LHCN-M2 (cell line): ENCODE results near the gene TPSAB1. TPM values are rescaled to one million over a fixed set of nuclear protein-coding genes. Genes with fewer than 3 reads are reported as not detected.

Experiments used
- DNase-seq: peaks from one replicate; pipeline ENCODE4 v3.0.0-alpha.2; 2012; ENCODE audit warnings: low read depth
- total RNA-seq: library from RNA; depleted of rRNA; stranded (reverse); fragments of >200 nt; gene quantifications from 2 replicates; pipeline ENCODE4 v1.2.3, GENCODE V29; 2014; rRNA removed

The TPSAB1 gene
- total RNA-seq, 1 experiment from 2014 or later: not detected

DNA sequence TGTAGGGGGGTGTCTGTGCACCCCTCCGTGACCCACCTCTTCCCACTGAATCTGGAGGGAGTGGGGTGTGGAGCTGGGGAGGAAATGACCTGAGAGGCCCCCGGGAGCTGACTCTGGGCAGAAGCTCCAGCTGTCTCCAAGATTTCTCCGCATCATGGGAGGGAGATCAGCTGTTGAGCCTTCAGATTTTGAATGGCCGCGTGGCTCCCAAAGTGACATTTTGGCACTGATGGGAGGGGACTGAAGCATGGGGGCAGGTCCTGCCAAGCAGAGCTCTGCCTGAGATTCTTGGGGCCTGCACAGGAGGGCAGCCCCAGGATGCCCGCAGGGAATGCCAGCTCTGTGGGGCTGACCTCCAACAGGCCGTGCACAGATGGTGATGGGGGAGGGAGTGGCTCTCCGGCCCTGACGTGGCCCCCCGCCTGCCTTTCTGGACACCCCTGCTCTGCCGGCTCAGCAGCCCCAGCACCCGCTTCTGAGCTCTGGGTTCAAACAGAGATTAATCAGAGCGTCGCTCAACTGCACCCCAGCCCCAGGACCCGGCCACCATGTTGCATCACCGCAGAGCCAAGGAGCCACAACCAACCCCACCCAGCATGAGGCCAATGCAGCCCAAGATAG, 43.6 kb downstream of the TPSAB1 start:
- DNase-seq: no peak

DNA sequence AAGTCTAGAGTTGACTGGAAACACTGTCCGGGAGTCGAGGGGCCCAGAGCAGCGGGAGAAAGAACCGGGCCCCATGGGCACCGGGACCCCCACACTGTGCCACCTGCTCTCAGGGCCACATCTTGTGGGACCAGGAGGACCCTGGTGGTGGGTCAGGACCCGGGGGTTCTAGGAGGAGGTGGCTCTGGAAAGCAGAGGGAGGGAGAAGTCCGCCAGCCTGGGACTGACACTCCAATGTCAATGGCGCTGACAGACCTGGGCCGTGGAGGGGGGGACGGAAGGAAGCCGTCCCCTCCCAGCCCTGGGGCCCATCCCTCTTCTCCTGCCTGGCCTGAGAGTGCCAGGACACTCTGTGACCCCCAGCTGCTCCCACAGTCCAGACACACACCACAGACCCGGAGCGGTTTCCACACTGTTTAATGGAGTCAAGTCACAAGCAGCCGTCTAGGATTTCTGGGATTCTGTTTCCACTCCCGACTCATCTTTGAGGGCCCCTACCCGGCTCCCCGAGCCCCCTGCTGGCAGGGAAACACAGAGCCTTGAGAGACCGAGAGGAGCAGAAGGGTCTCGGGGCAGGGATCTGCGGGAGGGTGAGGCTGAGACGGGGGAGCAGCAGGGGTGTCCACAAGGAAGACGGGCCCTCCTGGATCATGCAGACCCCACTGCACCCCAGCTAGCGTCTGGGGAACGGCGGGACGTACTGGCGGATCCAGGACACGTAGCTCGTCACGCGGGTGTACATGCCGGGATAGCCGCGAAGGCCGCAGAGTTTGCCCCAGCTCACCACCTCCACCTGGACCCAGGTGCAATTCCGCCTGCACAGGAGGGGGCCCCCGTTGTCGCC, 45.4 kb downstream of the TPSAB1 start:
- no peak for DNase-seq

GRCh38 chr16:1286513-1287094, 46.1 kb downstream of the TPSAB1 start:
- DNase-seq: no peak

DNA sequence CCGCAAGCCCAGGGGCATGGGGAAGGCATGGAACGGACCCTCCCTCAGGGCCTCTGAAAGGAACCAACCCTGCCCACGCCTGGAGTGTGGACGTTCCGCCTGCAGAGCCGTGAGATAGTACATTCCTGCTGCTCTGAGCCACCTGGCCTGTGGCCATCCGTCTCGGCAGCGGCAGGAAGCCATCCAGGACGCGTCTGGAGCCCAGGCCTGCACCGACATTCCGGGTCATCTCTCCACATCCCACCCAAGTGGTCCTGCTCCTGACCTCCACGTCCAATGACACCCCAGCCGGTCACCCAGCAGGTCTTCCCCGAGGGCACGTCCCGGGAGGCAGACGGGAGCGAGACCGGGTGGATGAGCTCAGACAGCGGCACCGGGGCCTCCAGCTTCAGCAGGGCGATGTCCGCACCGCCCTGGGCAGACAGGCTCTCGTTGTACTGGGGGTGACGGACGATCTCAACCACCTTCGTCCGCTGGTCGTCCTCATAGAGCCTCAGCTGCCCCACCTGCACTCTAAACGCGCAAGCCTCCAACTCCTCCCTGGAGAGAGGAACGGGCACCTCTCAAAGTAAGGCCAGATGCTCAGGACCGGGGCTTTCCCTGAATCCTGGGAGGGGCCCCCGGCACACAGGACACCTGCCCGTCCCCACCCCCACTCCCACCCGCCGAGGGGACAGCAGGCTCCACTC, 47.6 kb downstream of the TPSAB1 start:
- no peak for DNase-seq

DNA sequence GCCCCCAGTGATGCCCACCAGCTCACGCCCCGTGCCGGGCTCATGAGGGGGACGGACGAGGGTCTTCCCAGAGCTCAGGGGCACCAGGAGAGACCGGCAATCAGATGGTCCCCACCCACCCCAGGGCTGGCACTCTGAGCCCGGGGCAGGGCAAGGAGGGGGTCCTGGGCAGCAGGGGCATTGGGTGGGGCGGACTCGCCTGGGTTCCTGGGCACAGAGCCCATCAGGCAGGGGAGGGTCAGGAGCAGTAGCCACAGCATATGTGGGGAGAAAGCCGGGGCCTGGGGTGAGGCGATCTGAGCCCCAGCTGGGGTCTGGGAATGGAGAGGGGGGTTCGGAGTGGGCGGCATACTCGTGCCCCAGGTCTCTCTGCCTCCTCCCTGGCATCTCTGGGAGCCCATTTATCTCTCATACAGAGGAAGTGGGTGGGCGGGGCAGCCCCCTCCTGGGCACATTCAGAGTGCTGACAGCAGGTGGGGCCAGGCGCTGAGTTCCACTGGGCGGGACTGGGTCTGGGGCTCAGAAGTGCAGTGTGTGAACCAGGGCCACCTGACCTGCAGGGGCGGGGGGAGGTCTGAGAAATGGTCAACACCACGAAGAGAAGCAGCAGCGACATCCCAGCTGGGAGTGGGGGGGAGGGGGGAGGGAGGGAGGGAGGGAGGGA, 48.4 kb downstream of the TPSAB1 start:
- no peak for DNase-seq

DNA sequence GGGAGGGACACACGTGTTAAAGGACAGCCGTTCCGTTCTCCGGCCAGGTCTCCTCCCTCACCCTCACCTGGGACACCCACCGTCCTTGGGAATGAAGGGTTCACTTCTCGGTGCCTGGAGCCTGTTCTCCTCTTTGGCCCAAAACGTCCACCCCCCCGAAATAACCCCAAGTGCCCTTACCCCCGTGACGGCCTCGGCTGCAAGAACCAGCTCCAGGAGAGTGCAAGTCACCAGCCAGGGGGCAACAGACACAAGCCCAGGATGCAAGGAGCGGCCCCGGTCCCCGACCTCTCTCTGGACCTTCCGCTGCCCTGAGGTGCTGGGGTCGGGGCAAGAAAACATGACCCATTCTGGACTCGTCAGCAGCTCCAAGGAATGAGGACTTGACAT, 49.0 kb downstream of the TPSAB1 start:
- DNase-seq: no peak

- no peak for DNase-seq
Measured at GRCh38 chr16:1290063-1290501, 49.6 kb downstream of the TPSAB1 start.

- no peak for DNase-seq
Measured at GRCh38 chr16:1290860-1291575, 50.5 kb downstream of the TPSAB1 start.

GRCh38 chr16:1291576-1291974, 51.1 kb downstream of the TPSAB1 start:
- peak; percentile 23 for DNase-seq

Other genes starting within 250 kb of the TPSAB1 start
- gene SSTR5, start 168.0 kb upstream of the TPSAB1 start, total RNA-seq: 0.64 and 0.98 TPM in 2 replicates
- not detected in 2 replicates for gene C1QTNF8, start 144.5 kb upstream of the TPSAB1 start, total RNA-seq
- gene CACNA1H, start 87.6 kb upstream of the TPSAB1 start, total RNA-seq: not detected in 2 replicates
- not detected in 2 replicates for gene TPSG1, start 15.4 kb upstream of the TPSAB1 start, total RNA-seq
- gene TPSB2, start 10.5 kb upstream of the TPSAB1 start, total RNA-seq: not detected in 2 replicates
- not detected in 2 replicates for gene TPSD1, start 15.4 kb downstream of the TPSAB1 start, total RNA-seq
- 49.2 and 78.2 TPM in 2 replicates for gene UBE2I, start 68.9 kb downstream of the TPSAB1 start, total RNA-seq
- gene BAIAP3, start 92.9 kb downstream of the TPSAB1 start, total RNA-seq: 0.46 and 0.51 TPM in 2 replicates
- gene TSR3, start 111.2 kb downstream of the TPSAB1 start, total RNA-seq: 114 and 124 TPM in 2 replicates
- 46.4 and 54.4 TPM in 2 replicates for gene GNPTG, start 111.2 kb downstream of the TPSAB1 start, total RNA-seq
- 14.6 and 23.7 TPM in 2 replicates for gene UNKL, start 174.0 kb downstream of the TPSAB1 start, total RNA-seq
- 13.2 and 17.2 TPM in 2 replicates for gene UQCC4, start 180.0 kb downstream of the TPSAB1 start, total RNA-seq
- gene PERCC1, start 190.4 kb downstream of the TPSAB1 start, total RNA-seq: not detected in 2 replicates
- 0.06 TPM in 2 replicates for gene CCDC154, start 203.9 kb downstream of the TPSAB1 start, total RNA-seq
- gene CLCN7, start 234.3 kb downstream of the TPSAB1 start, total RNA-seq: 42.8 and 55.6 TPM in 2 replicates
- gene PTX4, start 248.2 kb downstream of the TPSAB1 start, total RNA-seq: not detected in 2 replicates